WTC11 (cell line): ENCODE data around the gene RELB.

Source experiments
- MAX ChIP-seq: sonication (generic); formaldehyde crosslinking; IDR thresholded peaks from 2 replicates; pipeline ENCODE4 v1.8.0; 2022; ENCODE audit warnings: mild to moderate bottlenecking, missing genetic modification reagents
- NR1H2 ChIP-seq: sonication (generic); formaldehyde crosslinking; IDR thresholded peaks from 2 replicates; pipeline ENCODE4 v1.9.0; 2021; ENCODE audit warnings: mild to moderate bottlenecking, moderate library complexity, missing genetic modification reagents

GRCh38 chr19:45059258-45059965 is 58.1 kb downstream of the RELB start:
- TF ChIP-seq MAX (CRISPR knock-in tag) (no peak), NR1H2 (no peak)
